Gastroesophageal sphincter (tissue), 3 donors: ENCODE results near the gene ATP9A.

Source experiments
- CTCF ChIP-seq, 4 experiments: fragments of 200-600 bp in 2 of 4; fragments of 450-650 bp in 2 of 4; sonication (generic) in 1 of 4; IDR thresholded peaks; one replicate each; pipeline ENCODE4 v1.5.1; 2017 to 2019; ENCODE audit warnings: antibody characterized with exemption in 4 of 4, mild to moderate bottlenecking in 2 of 4, moderate library complexity in 2 of 4
- EP300 ChIP-seq: sonication (generic); formaldehyde crosslinking; IDR thresholded peaks from one replicate; pipeline ENCODE4 v1.6.1; 2017; ENCODE audit warnings: antibody characterized with exemption, mild to moderate bottlenecking
- POLR2AphosphoS5 ChIP-seq: sonication (generic); formaldehyde crosslinking; IDR thresholded peaks from one replicate; pipeline ENCODE4 v1.6.1; 2017; ENCODE audit warnings: antibody characterized with exemption

GRCh38 chr20:51563486-51564332 lies 204.5 kb downstream of the ATP9A start:
- peak in 1 of 4 experiments; percentile 6 for TF ChIP-seq CTCF (IDR thresholded peaks at IDR 0.05)
- no peak for TF ChIP-seq POLR2AphosphoS5
- TF ChIP-seq EP300, result no peak
